Measurements from ENCODE around the gene APMAP.

The APMAP gene

DNA sequence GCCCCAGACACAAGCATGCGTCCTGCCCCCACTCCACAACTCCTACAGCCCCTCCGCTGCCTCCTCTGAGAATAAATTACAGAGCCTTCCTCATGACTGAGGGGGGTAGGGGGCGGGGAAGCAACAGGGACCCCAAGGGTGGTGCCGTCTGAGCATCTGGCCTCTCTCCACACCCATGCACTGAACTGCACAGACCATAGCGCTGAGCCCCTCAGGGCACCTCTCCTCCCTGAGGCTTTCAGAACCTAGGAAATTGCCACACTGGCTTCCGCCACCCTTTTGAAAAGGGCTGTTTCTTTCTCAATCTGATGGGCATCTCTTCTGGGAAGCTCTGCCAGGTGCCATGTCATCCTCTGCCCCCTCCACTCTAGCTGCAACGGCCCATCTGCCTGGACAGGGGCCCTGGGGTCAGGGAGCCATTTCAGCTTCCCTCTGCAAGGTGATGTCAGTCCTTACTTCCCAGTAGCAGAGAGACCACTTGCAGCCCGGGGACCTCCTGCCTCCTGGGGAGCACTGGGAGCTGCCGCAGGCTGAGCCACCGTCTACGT lies 40.9 kb downstream of the APMAP start:
- no peaks in the 10 kb centered on the region for H3K79me2 ChIP-seq (ENCODE audit: insufficient read depth, low read length)

DNA sequence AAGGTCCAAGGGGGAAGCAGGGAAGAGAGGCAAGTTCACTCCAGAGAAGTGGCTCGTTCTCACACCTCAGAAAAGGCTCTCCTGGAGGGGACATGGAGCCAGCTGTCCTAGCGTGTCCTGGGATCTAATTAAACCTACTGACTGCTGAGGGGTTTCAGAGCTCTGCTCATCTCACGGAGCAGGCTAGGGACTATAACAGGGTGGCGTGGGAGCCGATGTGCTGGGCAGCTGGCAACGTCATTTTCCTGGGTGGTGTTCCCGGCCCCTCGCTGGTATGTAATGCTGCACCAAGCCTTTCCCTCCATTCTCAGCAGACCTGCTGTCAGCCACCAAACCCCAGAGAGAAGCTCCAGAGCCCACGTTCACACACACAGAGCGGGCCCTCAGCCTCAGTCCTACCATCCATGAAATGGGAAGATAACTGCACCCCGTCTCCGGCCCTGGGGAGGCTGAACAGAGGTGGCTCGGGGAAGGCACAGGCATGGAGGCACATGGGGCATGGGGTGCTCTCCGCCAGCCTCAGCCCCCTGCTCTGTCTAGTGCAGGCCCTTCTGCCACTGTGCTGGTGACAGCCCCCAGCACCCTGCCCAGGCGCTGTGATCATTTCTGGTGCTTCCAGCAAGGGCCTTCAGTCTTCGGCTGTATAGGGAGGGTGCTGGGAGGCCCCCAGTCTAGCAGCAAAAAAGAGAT lies 41.6 kb downstream of the APMAP start:
- Histone ChIP-seq H3K9ac (ENCODE audit: low read length) (no peak overlapping the region), H3K9me3 (ENCODE audit: insufficient read depth, low read length) (no peaks in the 10 kb centered on the region), H3F3A (ENCODE audit: insufficient read depth) (no peaks in the 10 kb centered on the region), H3K4me3 (ENCODE audit: insufficient read depth, low read length, poor library complexity, severe bottlenecking) (no peak overlapping the region), H4K20me1 (ENCODE audit: low read depth, low read length) (no peaks in the 10 kb centered on the region), H3K79me2 (ENCODE audit: insufficient read depth, low read length) (no peaks in the 10 kb centered on the region), H3K36me3 (ENCODE audit: low read length) (no peaks in the 10 kb centered on the region), H2AFZ (ENCODE audit: low read depth, low read length, severe bottlenecking) (no peak overlapping the region), H3K4me2 (ENCODE audit: low read depth, low read length, poor library complexity, severe bottlenecking) (no peak overlapping the region), H3K9me2 (replicated peaks; ENCODE audit: insufficient read depth, low read length) (no peaks in the 10 kb centered on the region), H3K27ac (ENCODE audit: low read depth, low read length) (no peak overlapping the region), H3K27me3 (ENCODE audit: low read length) (no peaks in the 10 kb centered on the region)
- TF ChIP-seq EZH2phosphoT487 (conservative IDR thresholded peaks at IDR 0.05; ENCODE audit: low read length) (no peak), CTCF (IDR thresholded peaks at IDR 0.05; ENCODE audit: insufficient read depth, low read length, poor library complexity, severe bottlenecking) (no peak)

More for the DNA sequence above, 40.9 kb downstream of the APMAP start:
- H3F3A ChIP-seq (ENCODE audit: insufficient read depth) = no peaks in the 10 kb centered on the region
- H4K20me1 ChIP-seq (ENCODE audit: low read depth, low read length) = no peaks in the 10 kb centered on the region
- H3K9me2 ChIP-seq (replicated peaks; ENCODE audit: insufficient read depth, low read length) = no peaks in the 10 kb centered on the region
- no peaks in the 10 kb centered on the region for H3K36me3 ChIP-seq (ENCODE audit: low read length)
- no peak overlapping the region for H3K4me2 ChIP-seq (ENCODE audit: low read depth, low read length, poor library complexity, severe bottlenecking)
- TF ChIP-seq EZH2phosphoT487 (conservative IDR thresholded peaks at IDR 0.05; ENCODE audit: low read length) = no peak
- TF ChIP-seq CTCF (IDR thresholded peaks at IDR 0.05; ENCODE audit: insufficient read depth, low read length, poor library complexity, severe bottlenecking) = no peak
- H3K9me3 ChIP-seq (ENCODE audit: insufficient read depth, low read length) = no peaks in the 10 kb centered on the region
- H2AFZ ChIP-seq (ENCODE audit: low read depth, low read length, severe bottlenecking) = no peak overlapping the region
- no peak overlapping the region for H3K9ac ChIP-seq (ENCODE audit: low read length)
- H3K27ac ChIP-seq (ENCODE audit: low read depth, low read length) = no peak overlapping the region
- no peaks in the 10 kb centered on the region for H3K27me3 ChIP-seq (ENCODE audit: low read length)
- H3K4me3 ChIP-seq (ENCODE audit: insufficient read depth, low read length, poor library complexity, severe bottlenecking) = no peak overlapping the region

GRCh38 chr20:24950128-24950835 lies 42.3 kb downstream of the APMAP start:
- Histone ChIP-seq H4K20me1 (ENCODE audit: low read depth, low read length) (no peaks in the 10 kb centered on the region), H3K4me3 (ENCODE audit: insufficient read depth, low read length, poor library complexity, severe bottlenecking) (no peak overlapping the region), H3K79me2 (ENCODE audit: insufficient read depth, low read length) (no peaks in the 10 kb centered on the region), H3K9me3 (ENCODE audit: insufficient read depth, low read length) (no peaks in the 10 kb centered on the region), H3K4me2 (ENCODE audit: low read depth, low read length, poor library complexity, severe bottlenecking) (no peak overlapping the region), H3K27me3 (ENCODE audit: low read length) (no peaks in the 10 kb centered on the region), H3K36me3 (ENCODE audit: low read length) (no peaks in the 10 kb centered on the region), H3K9ac (ENCODE audit: low read length) (no peak overlapping the region), H3K27ac (ENCODE audit: low read depth, low read length) (no peak overlapping the region), H3K9me2 (replicated peaks; ENCODE audit: insufficient read depth, low read length) (no peaks in the 10 kb centered on the region), H2AFZ (ENCODE audit: low read depth, low read length, severe bottlenecking) (no peak overlapping the region), H3F3A (ENCODE audit: insufficient read depth) (no peaks in the 10 kb centered on the region)
- TF ChIP-seq CTCF (IDR thresholded peaks at IDR 0.05; ENCODE audit: insufficient read depth, low read length, poor library complexity, severe bottlenecking) (no peak), EZH2phosphoT487 (conservative IDR thresholded peaks at IDR 0.05; ENCODE audit: low read length) (no peak)
